ENCODE measurements around the gene STMN1.
"Not testable (repeated sequence)": the region's sequence is repeated elsewhere in the genome, so short reads cannot be mapped to it uniquely, and the experiment has no call there.

DNA sequence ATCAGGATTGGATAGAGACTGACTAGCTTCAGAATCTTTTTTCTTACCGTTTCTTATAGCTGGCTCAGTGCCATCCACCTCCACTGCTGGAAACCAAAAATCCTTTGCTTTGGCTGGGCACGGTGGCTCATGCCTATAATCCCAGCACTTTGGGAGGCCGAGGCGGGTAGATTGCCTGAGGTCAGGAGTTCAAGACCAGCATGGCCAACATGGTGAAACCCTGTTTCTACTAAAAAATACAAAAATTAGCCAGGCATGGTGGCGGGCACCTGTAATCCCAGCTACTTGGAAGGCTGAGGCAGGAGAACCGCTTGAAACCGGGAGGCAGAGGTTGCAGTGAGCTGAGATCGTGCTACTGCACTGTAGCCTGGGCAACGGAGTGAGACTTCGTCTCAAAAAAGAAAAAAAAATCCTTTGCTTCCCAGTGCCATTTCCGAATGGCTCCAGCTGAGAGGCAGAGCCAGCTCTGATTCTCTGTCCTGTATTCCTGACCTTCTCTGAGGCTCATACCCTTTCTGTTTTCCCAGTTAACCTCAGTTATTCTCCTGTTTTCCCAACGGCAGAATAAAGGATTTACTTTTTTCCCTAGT is 26.7 kb upstream of the STMN1 start:
- TF ChIP-seq EZH2phosphoT487 (IDR thresholded peaks at IDR 0.05; ENCODE audit: borderline replicate concordance); SP1 (IDR thresholded peaks at IDR 0.05; ENCODE audit: low read depth): not testable (repeated sequence)
- TF ChIP-seq, protein P1, sequence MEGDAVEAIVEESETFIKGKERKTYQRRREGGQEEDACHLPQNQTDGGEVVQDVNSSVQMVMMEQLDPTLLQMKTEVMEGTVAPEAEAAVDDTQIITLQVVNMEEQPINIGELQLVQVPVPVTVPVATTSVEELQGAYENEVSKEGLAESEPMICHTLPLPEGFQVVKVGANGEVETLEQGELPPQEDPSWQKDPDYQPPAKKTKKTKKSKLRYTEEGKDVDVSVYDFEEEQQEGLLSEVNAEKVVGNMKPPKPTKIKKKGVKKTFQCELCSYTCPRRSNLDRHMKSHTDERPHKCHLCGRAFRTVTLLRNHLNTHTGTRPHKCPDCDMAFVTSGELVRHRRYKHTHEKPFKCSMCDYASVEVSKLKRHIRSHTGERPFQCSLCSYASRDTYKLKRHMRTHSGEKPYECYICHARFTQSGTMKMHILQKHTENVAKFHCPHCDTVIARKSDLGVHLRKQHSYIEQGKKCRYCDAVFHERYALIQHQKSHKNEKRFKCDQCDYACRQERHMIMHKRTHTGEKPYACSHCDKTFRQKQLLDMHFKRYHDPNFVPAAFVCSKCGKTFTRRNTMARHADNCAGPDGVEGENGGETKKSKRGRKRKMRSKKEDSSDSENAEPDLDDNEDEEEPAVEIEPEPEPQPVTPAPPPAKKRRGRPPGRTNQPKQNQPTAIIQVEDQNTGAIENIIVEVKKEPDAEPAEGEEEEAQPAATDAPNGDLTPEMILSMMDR (IDR thresholded peaks at IDR 0.05 in 2 of 3, conservative IDR thresholded peaks at IDR 0.05 in 1 of 3; ENCODE audit: borderline replicate concordance in 1 of 3, insufficient read depth in 1 of 3, low read depth in 2 of 3, low read length in 2 of 3): not testable (repeated sequence)
